ENCODE measurements around the gene HP1BP3.

DNA sequence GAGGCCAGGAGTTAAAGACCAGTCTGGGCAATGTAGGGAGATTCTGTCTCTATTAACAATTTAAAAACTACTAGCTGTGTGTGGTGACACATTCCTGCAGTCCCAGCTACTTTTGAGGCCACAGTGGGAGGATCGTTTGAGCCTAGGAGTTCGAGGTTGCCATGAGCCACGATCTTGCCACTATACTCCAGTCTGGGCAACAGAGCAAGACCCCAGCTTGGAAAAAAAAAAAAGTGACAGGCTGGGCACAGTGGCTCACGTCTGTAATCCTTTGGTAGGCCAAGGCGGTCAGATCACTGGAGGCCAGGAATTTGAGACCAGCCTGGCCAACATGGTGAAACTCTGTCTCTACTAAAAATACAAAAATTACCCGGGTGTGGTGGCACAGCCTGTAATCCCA is 26.8 kb downstream of the HP1BP3 start:
- no peak for TF ChIP-seq LEF1 (IDR thresholded peaks at IDR 0.05; ENCODE audit: borderline replicate concordance)
- no peak for TF ChIP-seq NFRKB (IDR thresholded peaks at IDR 0.05)
- no peak for TF ChIP-seq FOXK2 (IDR thresholded peaks at IDR 0.05)
- no peak for TF ChIP-seq TARDBP (IDR thresholded peaks at IDR 0.05)
- TF ChIP-seq FOXA1 (IDR thresholded peaks at IDR 0.05): no peak
- no peak for TF ChIP-seq FOXM1 (IDR thresholded peaks at IDR 0.05; ENCODE audit: borderline replicate concordance)
- no peak for TF ChIP-seq SUZ12 (IDR thresholded peaks at IDR 0.05)
- no peak for TF ChIP-seq ELF4 (IDR thresholded peaks at IDR 0.05)
